NB4 (cell line): ENCODE measurements around the gene KLF12.

ENCODE experiments used
- CTCF ChIP-seq: IDR thresholded peaks from one replicate; pipeline ENCODE4 v1.5.1; 2012; ENCODE audit warnings: low read depth, low read length
- POLR2A ChIP-seq: IDR thresholded peaks from 2 replicates; pipeline ENCODE4 v1.6.1; 2011; ENCODE audit warnings: mild to moderate bottlenecking; ENCODE audit not compliant: insufficient read length; ENCODE audit errors: extremely low read depth

- TF ChIP-seq CTCF (no peak), POLR2A (no peak)
These were observed 4.0 kb upstream of the KLF12 start for GRCh38 chr13:74138241-74138640.
